HepG2 (cell line): Measurements from ENCODE around the gene TDRD9. TPM values are rescaled to one million over a fixed set of nuclear protein-coding genes. Genes with fewer than 3 reads are reported as not detected.

ENCODE experiments used
- HNRNPH1 ChIP-seq: fragments of 200-400 bp; formaldehyde crosslinking; optimal IDR thresholded peaks from 2 replicates; pipeline ENCODE3; 2017; ENCODE audit warnings: mild to moderate bottlenecking, low read depth, low read length
- HNRNPLL ChIP-seq: fragments of 200-400 bp; formaldehyde crosslinking; IDR thresholded peaks from 2 replicates; pipeline ENCODE4 v1.6.1; 2017; ENCODE audit warnings: mild to moderate bottlenecking, low read depth, low read length; ENCODE audit not compliant: poor library complexity, severe bottlenecking
- KLF11 ChIP-seq: IDR thresholded peaks from 2 replicates; pipeline ENCODE4 v1.6.1; 2016; ENCODE audit warnings: missing compliant biosample characterization
- NFIB ChIP-seq: sonication (generic); formaldehyde crosslinking; IDR thresholded peaks from 2 replicates; pipeline ENCODE4 v1.9.0; 2021; ENCODE audit warnings: missing genetic modification reagents, mild to moderate bottlenecking, borderline replicate concordance
- NFYC ChIP-seq: IDR thresholded peaks from 2 replicates; pipeline ENCODE4 v1.6.1; 2016; ENCODE audit warnings: missing genetic modification reagents, missing compliant biosample characterization
- NR2F2 ChIP-seq: IDR thresholded peaks from 2 replicates; pipeline ENCODE4 v1.6.1; 2012; ENCODE audit warnings: low read depth, inconsistent platforms, borderline replicate concordance
- PCBP2 ChIP-seq: fragments of 200-400 bp; formaldehyde crosslinking; optimal IDR thresholded peaks from 2 replicates; pipeline ENCODE3; 2018; ENCODE audit warnings: low read length, low read depth; ENCODE audit not compliant: poor library complexity, severe bottlenecking
- POLR2AphosphoS5 ChIP-seq: IDR thresholded peaks from 2 replicates; pipeline ENCODE4 v1.6.1; 2012; ENCODE audit warnings: low read depth, low read length
- RBM22 ChIP-seq: fragments of 200-400 bp; formaldehyde crosslinking; optimal IDR thresholded peaks from 2 replicates; pipeline ENCODE3; 2017; ENCODE audit warnings: mild to moderate bottlenecking, low read length, moderate library complexity
- THAP11 ChIP-seq: IDR thresholded peaks from 2 replicates; pipeline ENCODE4 v1.6.1; 2016; ENCODE audit warnings: missing biosample characterization, missing genetic modification reagents
- TP53 ChIP-seq: sonication (generic); formaldehyde crosslinking; conservative IDR thresholded peaks from 2 replicates; pipeline ENCODE4 v1.4.0; 2020; ENCODE audit warnings: missing genetic modification reagents
- ZNF143 ChIP-seq: sonication (generic); formaldehyde crosslinking; IDR thresholded peaks from 2 replicates; pipeline ENCODE4 v1.4.0; 2020; ENCODE audit warnings: missing genetic modification reagents
- ZNF326 ChIP-seq: sonication (generic); formaldehyde crosslinking; IDR thresholded peaks from 2 replicates; pipeline ENCODE4 v1.4.0; 2020; ENCODE audit warnings: missing genetic modification reagents, borderline replicate concordance
- ZNF468 ChIP-seq: sonication (generic); formaldehyde crosslinking; IDR thresholded peaks from 2 replicates; pipeline ENCODE4 v1.8.0; 2022; ENCODE audit warnings: mild to moderate bottlenecking, moderate library complexity, missing genetic modification reagents
- ZNF567 ChIP-seq: sonication (generic); formaldehyde crosslinking; IDR thresholded peaks from 2 replicates; pipeline ENCODE4 v1.8.1; 2023; ENCODE audit warnings: mild to moderate bottlenecking, missing genetic modification reagents, borderline replicate concordance
- ZNF598 ChIP-seq: sonication (generic); formaldehyde crosslinking; IDR thresholded peaks from 2 replicates; pipeline ENCODE4 v1.5.1; 2020; ENCODE audit warnings: mild to moderate bottlenecking, missing genetic modification reagents, borderline replicate concordance
- ZNF761 ChIP-seq: sonication (generic); formaldehyde crosslinking; conservative IDR thresholded peaks from 2 replicates; pipeline ENCODE4 v1.4.0; 2020; ENCODE audit warnings: mild to moderate bottlenecking, missing genetic modification reagents
- polyA plus RNA-seq, 8 experiments: library from polyadenylated mRNA; depleted of rRNA in 3 of 8; stranded (reverse) in 7 of 8; unstranded in 1 of 8; fragments of >200 nt; fragmentation: Illumina TruSeq in 4 of 8; extraction: Trizol in 4 of 8; gene quantifications; 2 replicates each; pipeline versions ENCODE4 v1.2.1 to v1.2.3, GENCODE V29; 2011 to 2016; ENCODE audit warnings: low read depth in 4 of 8, missing spikeins in 1 of 8, mixed read lengths in 1 of 8; ENCODE audit not compliant: insufficient read depth in 1 of 8
- total RNA-seq, 5 experiments: library from RNA; depleted of rRNA; stranded (reverse); fragments of >200 nt; fragmentation: Illumina TruSeq; extraction: Trizol; gene quantifications; 2 replicates each; pipeline ENCODE4 v1.2.3, GENCODE V29; 2016; ENCODE audit warnings: low read depth in 1 of 5
- TF ChIP-seq, protein P1 (sequence below): sonication (generic); formaldehyde crosslinking; IDR thresholded peaks from 2 replicates; pipeline ENCODE4 v1.4.0; 2020; ENCODE audit warnings: missing genetic modification reagents
- TF ChIP-seq, protein P2 (sequence below): sonication (generic); formaldehyde crosslinking; IDR thresholded peaks from 2 replicates; pipeline ENCODE4 v1.4.0; 2020; ENCODE audit warnings: missing genetic modification reagents, mild to moderate bottlenecking, borderline replicate concordance
- TF ChIP-seq, protein P3 (sequence below): sonication (generic); formaldehyde crosslinking; IDR thresholded peaks from 2 replicates; pipeline ENCODE4 v1.4.0; 2020; ENCODE audit warnings: missing genetic modification reagents
- TF ChIP-seq, protein P4 (sequence below): sonication (generic); formaldehyde crosslinking; IDR thresholded peaks from 2 replicates; pipeline ENCODE4 v1.4.0; 2020; ENCODE audit warnings: mild to moderate bottlenecking, missing genetic modification reagents
- TF ChIP-seq, protein P5 (sequence below): sonication (generic); formaldehyde crosslinking; IDR thresholded peaks from 2 replicates; pipeline ENCODE4 v1.8.1; 2023; ENCODE audit warnings: mild to moderate bottlenecking, missing genetic modification reagents

Gene TDRD9
- total and polyA plus RNA-seq, 2 of the 13 experiments (the other 11 are each of a cell fraction or from before 2014, with no cell fraction given), result not detected

DNA sequence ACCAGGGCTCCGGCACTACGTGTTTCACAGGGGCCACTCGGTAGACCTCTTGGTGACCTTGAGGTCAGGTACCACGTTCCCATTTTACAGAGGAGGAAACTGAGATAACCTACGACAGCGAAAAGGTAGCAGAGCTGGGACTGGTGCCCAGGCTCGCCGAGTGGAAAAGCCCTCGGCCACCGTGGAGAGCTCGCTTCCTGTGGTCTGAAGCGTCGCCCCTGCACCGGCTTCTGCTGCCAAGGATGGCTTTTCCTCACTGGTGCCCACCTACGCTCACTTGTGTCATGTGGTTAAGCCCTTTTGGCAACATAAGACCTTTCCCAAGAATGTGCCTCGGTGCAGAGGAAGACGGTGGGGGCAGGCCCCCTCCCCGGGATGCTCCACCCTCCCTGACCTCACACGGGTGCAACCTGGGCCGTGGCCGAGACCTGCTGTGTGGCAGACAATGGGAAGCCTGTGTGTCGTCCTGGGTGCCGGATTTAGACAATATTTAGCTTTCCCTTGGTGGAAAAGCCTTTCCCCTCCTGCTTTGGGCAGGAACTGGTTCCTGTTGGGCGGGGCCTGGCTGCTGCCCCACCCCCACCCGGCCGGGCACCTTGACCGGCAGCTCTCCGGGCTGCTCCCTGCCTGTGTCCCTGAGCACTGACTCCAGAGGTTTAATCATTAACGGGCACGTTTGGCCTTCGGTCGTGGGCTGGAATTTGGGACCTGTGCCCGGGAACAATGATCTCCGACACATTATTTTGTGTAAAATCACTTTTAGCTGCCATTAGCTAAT, 48.5 kb upstream of the TDRD9 start (continued):
- TF ChIP-seq, protein P1, sequence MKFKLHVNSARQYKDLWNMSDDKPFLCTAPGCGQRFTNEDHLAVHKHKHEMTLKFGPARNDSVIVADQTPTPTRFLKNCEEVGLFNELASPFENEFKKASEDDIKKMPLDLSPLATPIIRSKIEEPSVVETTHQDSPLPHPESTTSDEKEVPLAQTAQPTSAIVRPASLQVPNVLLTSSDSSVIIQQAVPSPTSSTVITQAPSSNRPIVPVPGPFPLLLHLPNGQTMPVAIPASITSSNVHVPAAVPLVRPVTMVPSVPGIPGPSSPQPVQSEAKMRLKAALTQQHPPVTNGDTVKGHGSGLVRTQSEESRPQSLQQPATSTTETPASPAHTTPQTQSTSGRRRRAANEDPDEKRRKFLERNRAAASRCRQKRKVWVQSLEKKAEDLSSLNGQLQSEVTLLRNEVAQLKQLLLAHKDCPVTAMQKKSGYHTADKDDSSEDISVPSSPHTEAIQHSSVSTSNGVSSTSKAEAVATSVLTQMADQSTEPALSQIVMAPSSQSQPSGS, result no peak; the same call in 1 of the 2 replicates
- peak; percentile 71; the same call in 1 of the 2 replicates for TF ChIP-seq ZNF567 (CRISPR knock-in tag)
- TF ChIP-seq ZNF761, result peak; percentile 40; the same call in 1 of the 2 replicates
- TF ChIP-seq, protein P2, sequence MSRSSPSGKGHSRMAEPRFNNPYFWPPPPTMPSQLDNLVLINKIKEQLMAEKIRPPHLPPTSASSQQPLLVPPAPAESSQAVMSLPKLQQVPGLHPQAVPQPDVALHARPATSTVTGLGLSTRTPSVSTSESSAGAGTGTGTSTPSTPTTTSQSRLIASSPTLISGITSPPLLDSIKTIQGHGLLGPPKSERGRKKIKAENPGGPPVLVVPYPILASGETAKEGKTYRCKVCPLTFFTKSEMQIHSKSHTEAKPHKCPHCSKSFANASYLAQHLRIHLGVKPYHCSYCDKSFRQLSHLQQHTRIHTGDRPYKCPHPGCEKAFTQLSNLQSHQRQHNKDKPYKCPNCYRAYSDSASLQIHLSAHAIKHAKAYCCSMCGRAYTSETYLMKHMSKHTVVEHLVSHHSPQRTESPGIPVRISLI (CRISPR knock-in tag), result peak; percentile 66; the same call in 1 of the 2 replicates
- no peak for TF ChIP-seq ZNF326 (CRISPR knock-in tag)
- TF ChIP-seq POLR2AphosphoS5, result peak; percentile 83
- TF ChIP-seq TP53 (CRISPR knock-in tag), result 0 out of 2 replicates have a peak, but pooled peaks have one; percentile 58
- 0 out of 2 replicates have a peak, but pooled peaks have one; percentile 56 for TF ChIP-seq ZNF598 (CRISPR knock-in tag)
- peak; percentile 33 for TF ChIP-seq HNRNPLL
- TF ChIP-seq NR2F2, result peak; percentile 69; the same call in 1 of the 2 replicates
- TF ChIP-seq, protein P3, sequence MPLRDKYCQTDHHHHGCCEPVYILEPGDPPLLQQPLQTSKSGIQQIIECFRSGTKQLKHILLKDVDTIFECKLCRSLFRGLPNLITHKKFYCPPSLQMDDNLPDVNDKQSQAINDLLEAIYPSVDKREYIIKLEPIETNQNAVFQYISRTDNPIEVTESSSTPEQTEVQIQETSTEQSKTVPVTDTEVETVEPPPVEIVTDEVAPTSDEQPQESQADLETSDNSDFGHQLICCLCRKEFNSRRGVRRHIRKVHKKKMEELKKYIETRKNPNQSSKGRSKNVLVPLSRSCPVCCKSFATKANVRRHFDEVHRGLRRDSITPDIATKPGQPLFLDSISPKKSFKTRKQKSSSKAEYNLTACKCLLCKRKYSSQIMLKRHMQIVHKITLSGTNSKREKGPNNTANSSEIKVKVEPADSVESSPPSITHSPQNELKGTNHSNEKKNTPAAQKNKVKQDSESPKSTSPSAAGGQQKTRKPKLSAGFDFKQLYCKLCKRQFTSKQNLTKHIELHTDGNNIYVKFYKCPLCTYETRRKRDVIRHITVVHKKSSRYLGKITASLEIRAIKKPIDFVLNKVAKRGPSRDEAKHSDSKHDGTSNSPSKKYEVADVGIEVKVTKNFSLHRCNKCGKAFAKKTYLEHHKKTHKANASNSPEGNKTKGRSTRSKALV, result peak; percentile 84; the same call in 1 of the 2 replicates
- TF ChIP-seq NFIB (CRISPR knock-in tag), result no peak
- no peak; the same call in 1 of the 2 replicates for TF ChIP-seq KLF11 (CRISPR knock-in tag)
- peak; percentile 36 for TF ChIP-seq NFYC (CRISPR knock-in tag)
- no peak for TF ChIP-seq ZNF468 (CRISPR knock-in tag)
- TF ChIP-seq PCBP2, result no peak
- peak; percentile 71 for TF ChIP-seq THAP11 (CRISPR knock-in tag)
- TF ChIP-seq, protein P4, sequence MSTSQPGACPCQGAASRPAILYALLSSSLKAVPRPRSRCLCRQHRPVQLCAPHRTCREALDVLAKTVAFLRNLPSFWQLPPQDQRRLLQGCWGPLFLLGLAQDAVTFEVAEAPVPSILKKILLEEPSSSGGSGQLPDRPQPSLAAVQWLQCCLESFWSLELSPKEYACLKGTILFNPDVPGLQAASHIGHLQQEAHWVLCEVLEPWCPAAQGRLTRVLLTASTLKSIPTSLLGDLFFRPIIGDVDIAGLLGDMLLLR (CRISPR knock-in tag), result peak; percentile 18; the same call in 1 of the 2 replicates
- TF ChIP-seq HNRNPH1, result no peak
- no peak for TF ChIP-seq ZNF143 (CRISPR knock-in tag)
- TF ChIP-seq, protein P5, sequence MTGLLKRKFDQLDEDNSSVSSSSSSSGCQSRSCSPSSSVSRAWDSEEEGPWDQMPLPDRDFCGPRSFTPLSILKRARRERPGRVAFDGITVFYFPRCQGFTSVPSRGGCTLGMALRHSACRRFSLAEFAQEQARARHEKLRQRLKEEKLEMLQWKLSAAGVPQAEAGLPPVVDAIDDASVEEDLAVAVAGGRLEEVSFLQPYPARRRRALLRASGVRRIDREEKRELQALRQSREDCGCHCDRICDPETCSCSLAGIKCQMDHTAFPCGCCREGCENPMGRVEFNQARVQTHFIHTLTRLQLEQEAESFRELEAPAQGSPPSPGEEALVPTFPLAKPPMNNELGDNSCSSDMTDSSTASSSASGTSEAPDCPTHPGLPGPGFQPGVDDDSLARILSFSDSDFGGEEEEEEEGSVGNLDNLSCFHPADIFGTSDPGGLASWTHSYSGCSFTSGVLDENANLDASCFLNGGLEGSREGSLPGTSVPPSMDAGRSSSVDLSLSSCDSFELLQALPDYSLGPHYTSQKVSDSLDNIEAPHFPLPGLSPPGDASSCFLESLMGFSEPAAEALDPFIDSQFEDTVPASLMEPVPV (CRISPR knock-in tag), result 0 out of 2 replicates have a peak, but pooled peaks have one; percentile 17
- TF ChIP-seq RBM22, result peak; percentile 20
